Smooth muscle cell (in vitro differentiated cells): Measurements from ENCODE around the gene HNRNPA2B1. TPM values are rescaled to one million over a fixed set of nuclear protein-coding genes. Genes with fewer than 3 reads are reported as not detected.

Experiments used
- DNase-seq: peaks from one replicate; lab custom pipeline; 2025; ENCODE audit not compliant: unreplicated experiment; lab: John Stamatoyannopoulos, UW
- H2AFZ ChIP-seq: fragments of 200-600 bp; sonication (generic); 2 replicates; pipeline ENCODE4 v1.6.0; 2016; ENCODE audit warnings: antibody characterized with exemption, low read depth, mild to moderate bottlenecking
- H3F3A ChIP-seq: fragments of 200-600 bp; sonication (generic); 2 replicates; pipeline ENCODE4 v1.6.0; 2017; ENCODE audit warnings: antibody characterized with exemption, low read depth
- H3K27ac ChIP-seq: fragments of 200-600 bp; sonication (generic); 2 replicates; pipeline ENCODE4 v1.5.1; 2016; ENCODE audit warnings: low read depth, mild to moderate bottlenecking
- H3K27me3 ChIP-seq: fragments of 200-600 bp; sonication (generic); 2 replicates; pipeline ENCODE4 v1.6.1; 2016; ENCODE audit warnings: low read depth, mild to moderate bottlenecking
- H3K36me3 ChIP-seq: fragments of 200-600 bp; sonication (generic); 2 replicates; pipeline ENCODE4 v1.5.1; 2016; ENCODE audit warnings: low read depth
- H3K4me1 ChIP-seq: fragments of 200-600 bp; sonication (generic); 2 replicates; pipeline ENCODE4 v1.5.1; 2016; ENCODE audit warnings: low read depth
- H3K4me2 ChIP-seq: fragments of 200-600 bp; sonication (generic); 2 replicates; pipeline ENCODE4 v1.6.0; 2016; ENCODE audit warnings: mild to moderate bottlenecking
- H3K4me3 ChIP-seq: fragments of 200-600 bp; sonication (generic); 2 replicates; pipeline ENCODE4 v1.5.1; 2016; ENCODE audit warnings: mild to moderate bottlenecking
- H3K79me2 ChIP-seq: fragments of 200-600 bp; sonication (generic); 2 replicates; pipeline ENCODE4 v1.6.0; 2016; ENCODE audit warnings: low read depth, mild to moderate bottlenecking
- H3K9ac ChIP-seq: fragments of 200-600 bp; sonication (generic); 2 replicates; pipeline ENCODE4 v1.6.0; 2016; ENCODE audit warnings: low read depth
- H3K9me3 ChIP-seq: fragments of 200-600 bp; sonication (generic); replicated peaks from 2 replicates; pipeline ENCODE4 v1.5.1; 2016; ENCODE audit warnings: low read depth
- H4K20me1 ChIP-seq: fragments of 200-600 bp; sonication (generic); 2 replicates; pipeline ENCODE4 v1.6.0; 2016; ENCODE audit warnings: low read depth
- WGBS: methylation state at CpG from one replicate; pipeline ENCODE4 v1.1.7; 2016; ENCODE audit warnings: low lambda C conversion rate; 5-methylcytosine and 5-hydroxymethylcytosine counted together
- polyA plus RNA-seq: library from polyadenylated mRNA; unstranded; fragments of >200 nt; fragmentation: Nextera tagmentation; extraction: Ambion mirVana; gene quantifications from 2 replicates; pipeline ENCODE4 v1.2.1, GENCODE V29; 2016
- total RNA-seq: library from RNA; depleted of rRNA; stranded (reverse); fragments of >200 nt; gene quantifications from 2 replicates; pipeline ENCODE4 v1.2.3, GENCODE V29; 2014
- TF ChIP-seq, protein P1 (sequence below): fragments of 200-600 bp; sonication (generic); IDR thresholded peaks from 2 replicates; pipeline ENCODE4 v1.5.1; 2017; ENCODE audit warnings: borderline replicate concordance, mild to moderate bottlenecking, antibody characterized with exemption; ENCODE audit not compliant: insufficient read depth, poor library complexity, severe bottlenecking

The HNRNPA2B1 gene
- total and polyA plus RNA-seq, 2 experiments from 2014 or later: 158 to 393 TPM

DNA sequence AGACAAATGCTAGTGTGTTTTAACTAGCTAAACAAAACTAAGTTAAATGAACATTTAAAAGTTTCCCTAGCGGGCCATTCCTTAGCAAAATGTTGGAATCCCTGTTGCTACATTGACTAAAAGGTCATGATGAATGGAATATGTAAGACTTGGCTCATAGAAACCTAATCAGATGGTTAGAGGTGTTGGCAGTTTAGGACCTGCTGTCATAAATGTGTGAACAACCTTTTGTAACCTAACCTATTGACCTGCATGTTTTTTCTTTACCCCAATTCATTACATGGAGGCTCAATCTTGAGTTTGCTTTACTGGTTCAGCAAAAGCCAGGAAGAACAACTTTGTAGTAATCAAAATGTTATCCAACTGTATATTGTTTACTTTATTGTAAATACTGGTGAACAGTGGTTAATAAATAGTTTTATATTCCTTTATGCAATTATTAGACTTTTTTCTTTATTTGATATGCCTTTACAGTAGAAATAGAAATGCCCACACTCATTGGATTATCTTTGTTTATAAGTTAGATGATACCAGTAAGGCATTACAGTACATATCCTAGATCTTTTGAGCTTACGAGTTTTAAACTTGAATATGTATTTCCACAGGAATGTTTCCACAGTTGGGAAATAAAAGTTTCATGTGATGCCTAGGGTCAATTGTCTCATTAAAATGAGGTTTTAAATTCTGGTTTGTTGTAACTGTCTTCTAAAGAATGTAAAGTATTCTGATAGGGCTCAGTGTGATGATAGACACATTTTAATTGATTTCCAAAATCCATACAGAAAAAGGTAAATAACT is 12.6 kb upstream of the HNRNPA2B1 start:
- no peaks in the 10 kb centered on the region for H3K4me1 ChIP-seq
- H3K4me2 ChIP-seq: no peak overlapping the region
- H4K20me1 ChIP-seq: peaks cover 42% of the 10 kb centered on the region
- DNase-seq: no peak
- no peak overlapping the region for H3K9ac ChIP-seq
- WGBS: 73% methylated on average over 2 of the region's 2 CpGs
- peaks cover 30% of the 10 kb centered on the region for H3K36me3 ChIP-seq
- H3K9me3 ChIP-seq: no peaks in the 10 kb centered on the region
- no peak overlapping the region for H3K27ac ChIP-seq
- TF ChIP-seq, protein P1, sequence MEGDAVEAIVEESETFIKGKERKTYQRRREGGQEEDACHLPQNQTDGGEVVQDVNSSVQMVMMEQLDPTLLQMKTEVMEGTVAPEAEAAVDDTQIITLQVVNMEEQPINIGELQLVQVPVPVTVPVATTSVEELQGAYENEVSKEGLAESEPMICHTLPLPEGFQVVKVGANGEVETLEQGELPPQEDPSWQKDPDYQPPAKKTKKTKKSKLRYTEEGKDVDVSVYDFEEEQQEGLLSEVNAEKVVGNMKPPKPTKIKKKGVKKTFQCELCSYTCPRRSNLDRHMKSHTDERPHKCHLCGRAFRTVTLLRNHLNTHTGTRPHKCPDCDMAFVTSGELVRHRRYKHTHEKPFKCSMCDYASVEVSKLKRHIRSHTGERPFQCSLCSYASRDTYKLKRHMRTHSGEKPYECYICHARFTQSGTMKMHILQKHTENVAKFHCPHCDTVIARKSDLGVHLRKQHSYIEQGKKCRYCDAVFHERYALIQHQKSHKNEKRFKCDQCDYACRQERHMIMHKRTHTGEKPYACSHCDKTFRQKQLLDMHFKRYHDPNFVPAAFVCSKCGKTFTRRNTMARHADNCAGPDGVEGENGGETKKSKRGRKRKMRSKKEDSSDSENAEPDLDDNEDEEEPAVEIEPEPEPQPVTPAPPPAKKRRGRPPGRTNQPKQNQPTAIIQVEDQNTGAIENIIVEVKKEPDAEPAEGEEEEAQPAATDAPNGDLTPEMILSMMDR: no peak
- peaks cover 20% of the 10 kb centered on the region for H3F3A ChIP-seq
- H2AFZ ChIP-seq: no peak overlapping the region
- no peaks in the 10 kb centered on the region for H3K27me3 ChIP-seq
- peaks cover 17% of the 10 kb centered on the region for H3K79me2 ChIP-seq
- no peak overlapping the region for H3K4me3 ChIP-seq

DNA sequence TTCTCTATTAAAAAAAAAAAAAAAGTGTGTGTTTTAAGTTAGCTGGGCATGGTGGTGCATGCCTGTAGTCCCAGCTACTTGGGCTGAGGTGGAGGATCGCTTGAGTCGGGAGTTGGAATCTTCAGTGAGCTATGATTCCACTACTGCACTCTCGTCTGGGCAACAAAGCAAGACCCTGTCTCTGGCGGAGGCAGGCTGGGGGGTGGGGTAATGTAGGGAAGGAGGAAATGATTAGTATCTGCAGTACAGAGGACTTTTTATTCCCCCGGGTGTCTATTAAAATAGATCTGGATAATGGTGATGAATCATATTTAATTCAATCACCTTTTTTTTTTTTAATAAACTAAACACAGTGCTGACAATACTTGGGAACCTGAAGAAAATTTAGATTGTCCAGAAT is 7.5 kb upstream of the HNRNPA2B1 start:
- H2AFZ ChIP-seq: no peak overlapping the region
- peaks cover 16% of the 10 kb centered on the region for H3F3A ChIP-seq
- no peak overlapping the region for H3K27ac ChIP-seq
- H3K9ac ChIP-seq: no peak overlapping the region
- no peaks in the 10 kb centered on the region for H3K9me3 ChIP-seq
- H3K27me3 ChIP-seq: no peaks in the 10 kb centered on the region
- H3K4me1 ChIP-seq: peaks cover 32% of the 10 kb centered on the region
- TF ChIP-seq, protein P1: no peak
- H3K36me3 ChIP-seq: peaks cover 33% of the 10 kb centered on the region
- no peak for DNase-seq
- peaks cover 64% of the 10 kb centered on the region for H3K79me2 ChIP-seq
- H3K4me2 ChIP-seq: no peak overlapping the region
- H3K4me3 ChIP-seq: no peak overlapping the region
- peaks cover 91% of the 10 kb centered on the region for H4K20me1 ChIP-seq
- WGBS: 91% methylated on average over 5 of the region's 5 CpGs

DNA sequence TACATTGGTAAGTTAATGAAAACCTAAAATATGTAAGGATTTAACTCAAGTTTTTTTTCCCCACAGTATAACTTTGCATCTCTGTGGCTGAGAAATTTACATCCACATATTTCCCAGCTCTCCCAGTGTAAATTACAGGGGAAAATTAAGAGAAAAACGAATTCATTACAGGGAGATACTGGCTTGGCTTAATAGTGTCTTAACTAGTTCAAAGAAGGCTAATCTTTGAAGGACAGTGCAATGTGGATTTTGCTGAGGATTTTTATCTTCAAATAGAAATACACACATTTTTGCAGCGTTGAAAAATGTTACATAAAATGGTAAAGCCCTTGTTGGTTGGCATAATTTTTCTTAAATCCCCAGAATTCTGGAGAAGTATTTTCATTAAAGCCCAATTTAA is 2.5 kb upstream of the HNRNPA2B1 start:
- Histone ChIP-seq H3K4me3 (peak overlapping the region; percentile 97), H2AFZ (no peak overlapping the region), H3K36me3 (peaks cover 3% of the 10 kb centered on the region), H3K9ac (peak overlapping the region; percentile 93), H3K4me1 (peaks cover 34% of the 10 kb centered on the region), H3F3A (no peaks in the 10 kb centered on the region), H3K79me2 (peaks cover 86% of the 10 kb centered on the region), H3K27me3 (no peaks in the 10 kb centered on the region), H3K27ac (peak overlapping the region; percentile 92), H3K4me2 (peak overlapping the region; percentile 93), H4K20me1 (peaks cover 84% of the 10 kb centered on the region), H3K9me3 (no peaks in the 10 kb centered on the region)
- DNase-seq: no peak
- WGBS: 3% methylated on average over 2 of the region's 2 CpGs
- TF ChIP-seq, protein P1: no peak
